Femur (tissue), 1 donor: ENCODE results near the gene RNF115.
"Not testable (repeated sequence)": the region's sequence is repeated elsewhere in the genome, so short reads cannot be mapped to it uniquely, and the experiment has no call there.

ENCODE experiments used
- DNase-seq: peaks from one replicate; pipeline ENCODE4 v3.0.0-alpha.2; 2017

RNF115 gene

GRCh38 chr1:145726193-145726592 is 97.7 kb downstream of the RNF115 start:
- not testable (repeated sequence) for DNase-seq

- peak; percentile 73 for DNase-seq
These were observed 102.8 kb downstream of the RNF115 start for GRCh38 chr1:145720878-145721671.

- no peak for DNase-seq
These were observed 103.4 kb downstream of the RNF115 start for GRCh38 chr1:145720556-145720877.

- DNase-seq = no peak
These were observed 104.4 kb downstream of the RNF115 start, which contains the start of gene CD160 for GRCh38 chr1:145719230-145720079. CD160 (plus strand) TSS chr1:145719499; CDS start chr1:145728328, 8,829 bp downstream.

- not testable (repeated sequence) for DNase-seq
These were observed 105.4 kb downstream of the RNF115 start for GRCh38 chr1:145718465-145718864.

GRCh38 chr1:145717833-145718232 is 106.1 kb downstream of the RNF115 start:
- no peak for DNase-seq

GRCh38 chr1:145716641-145717345 is 107.1 kb downstream of the RNF115 start:
- no peak for DNase-seq

- DNase-seq = no peak
These were observed 109.3 kb downstream of the RNF115 start for GRCh38 chr1:145714524-145715111.

- DNase-seq = no peak
These were observed 112.7 kb downstream of the RNF115 start for GRCh38 chr1:145711213-145711651.

DNA sequence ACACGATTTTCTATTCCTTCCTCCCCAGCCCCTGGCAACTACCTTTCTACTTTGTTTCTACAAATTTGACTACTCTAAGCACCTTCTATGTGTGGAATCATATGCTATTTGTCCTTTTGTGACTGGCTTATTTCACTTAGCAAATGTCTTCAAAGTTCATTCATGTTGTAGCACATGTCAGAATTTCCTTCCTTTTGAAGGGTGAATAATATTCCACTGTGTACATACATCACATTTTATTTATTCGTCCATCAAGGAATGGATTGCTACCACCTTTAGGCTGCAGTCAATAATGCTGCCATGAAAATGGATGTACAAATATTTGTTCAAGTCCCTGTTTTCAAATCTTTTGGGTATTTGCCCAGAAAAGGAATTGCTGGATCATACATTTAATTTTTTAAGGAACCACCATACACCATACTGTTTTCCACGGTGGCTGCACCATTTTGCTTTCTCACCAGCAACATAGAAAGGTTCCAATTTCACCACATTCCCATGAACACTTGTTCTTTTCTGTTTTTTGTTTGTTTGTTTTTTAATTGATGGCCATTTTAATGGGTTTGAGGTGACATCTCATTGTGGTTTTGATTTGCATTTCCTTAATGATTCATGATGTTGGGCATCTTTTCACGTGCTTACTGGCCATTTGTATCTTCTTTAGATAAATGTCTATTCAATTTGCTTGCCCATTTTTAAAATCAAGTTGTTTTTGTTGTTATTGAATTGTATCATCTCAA is 113.4 kb downstream of the RNF115 start:
- DNase-seq = no peak

DNA sequence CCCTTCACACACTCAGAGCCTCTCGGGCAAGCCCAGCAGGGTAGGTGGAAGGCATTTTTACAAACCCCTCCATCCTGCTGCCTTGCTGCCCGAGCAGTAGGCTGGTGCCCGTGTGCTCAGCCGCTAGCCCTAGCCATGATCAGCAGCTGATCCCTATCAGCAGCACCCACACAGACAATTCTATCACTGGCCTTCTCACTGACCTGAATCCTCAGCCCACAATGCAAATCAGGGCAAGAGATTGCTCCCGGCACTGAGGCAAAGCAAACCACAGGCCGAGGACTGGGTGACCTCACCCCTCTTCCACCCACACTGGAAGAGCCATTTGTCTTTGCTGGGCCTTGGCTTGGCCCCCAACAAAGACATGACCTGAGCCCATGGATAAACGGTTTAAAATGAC is 115.8 kb downstream of the RNF115 start:
- DNase-seq = no peak

GRCh38 chr1:145707183-145707867 is 116.6 kb downstream of the RNF115 start, which contains the start of gene PDZK1:
PDZK1 (minus strand) TSS chr1:145707368; CDS start chr1:145688021, 19,347 bp downstream.
- DNase-seq = peak; percentile 43

- no peak for DNase-seq
These were observed 117.7 kb downstream of the RNF115 start for GRCh38 chr1:145706086-145706664.

- no peak for DNase-seq
These were observed 118.3 kb downstream of the RNF115 start for GRCh38 chr1:145705622-145706021.

- no peak for DNase-seq
These were observed 121.1 kb downstream of the RNF115 start for GRCh38 chr1:145702826-145703225.

- DNase-seq = no peak
These were observed 121.8 kb downstream of the RNF115 start for GRCh38 chr1:145702052-145702451.

GRCh38 chr1:145701306-145701862 is 122.5 kb downstream of the RNF115 start:
- DNase-seq = no peak

DNA sequence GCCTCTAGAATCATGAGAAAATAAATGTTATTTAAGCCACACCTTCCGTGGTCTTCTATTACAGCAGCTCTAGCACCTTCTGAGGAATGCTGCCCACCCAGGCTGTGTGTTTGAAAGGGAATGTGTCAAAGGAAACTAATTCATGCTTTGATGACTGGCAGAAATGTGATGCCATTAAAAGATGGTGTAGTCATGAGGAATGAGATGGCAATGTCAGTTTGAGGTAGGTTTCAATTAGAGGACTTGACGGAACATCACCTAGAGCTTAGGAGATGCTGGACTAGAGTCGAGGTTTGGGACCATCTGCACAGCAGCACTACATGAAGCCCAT is 127.3 kb downstream of the RNF115 start:
- no peak for DNase-seq

DNA sequence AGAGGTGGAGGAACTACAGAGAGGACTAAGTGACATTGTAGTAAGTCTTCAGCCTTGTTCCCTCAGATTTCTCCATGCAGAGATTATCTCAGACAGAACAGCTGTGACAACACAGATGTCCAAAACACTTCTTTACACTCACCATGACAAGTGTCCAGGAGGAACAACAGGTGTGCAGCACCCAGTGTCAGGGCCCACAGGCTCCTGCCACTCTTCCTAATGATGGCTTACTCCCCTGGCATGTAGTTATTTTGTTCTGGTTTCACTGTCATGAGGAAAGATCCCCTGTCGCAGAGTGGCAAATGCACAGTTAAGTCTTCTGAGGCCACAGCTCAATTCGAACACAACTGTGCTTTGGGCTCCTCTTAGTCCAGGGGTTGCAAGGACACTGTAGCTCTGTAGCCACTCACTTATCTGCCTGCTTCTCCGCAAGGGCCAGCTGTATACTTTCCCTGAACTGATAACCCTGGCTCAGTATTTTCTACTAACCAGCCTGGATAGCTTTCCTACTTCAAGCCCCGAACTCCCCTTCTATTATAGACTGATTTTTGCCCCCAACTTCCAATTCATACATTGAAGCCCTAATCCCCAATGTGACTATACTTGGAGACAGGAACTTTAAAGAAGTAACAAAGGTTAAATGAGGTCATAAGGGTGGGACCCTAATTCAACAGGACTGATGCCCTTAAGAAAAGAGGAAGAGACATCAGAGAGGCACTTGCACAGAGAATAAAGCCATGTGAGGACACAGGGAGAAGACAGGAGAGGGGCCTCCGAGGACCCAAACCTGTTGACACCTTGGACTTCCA is 127.9 kb downstream of the RNF115 start:
- DNase-seq = no peak
